H1 (cell line): ENCODE results near the gene FUNDC2. TPM values are rescaled to one million over a fixed set of nuclear protein-coding genes. Genes with fewer than 3 reads are reported as not detected.

Experiments
- CTCF ChIA-PET: fragments of 300-600 bp; sonication (Branson Sonifier 250); formaldehyde crosslinking; loops from one replicate; lab custom pipeline; 2021; ENCODE audit not compliant: partially characterized antibody; lab: Charles Lee
- POLR2A ChIA-PET: fragments of 300-600 bp; sonication (Branson Sonifier 250); formaldehyde crosslinking; loops from one replicate; lab custom pipeline; 2021; ENCODE audit warnings: inconsistent platforms; ENCODE audit not compliant: partially characterized antibody; lab: Charles Lee
- DNase-seq, 2 experiments: peaks; one replicate each; pipeline versions ENCODE4 v3.0.0 to v3.0.0-alpha.2; 2010 to 2022; ENCODE audit warnings: low spot score in 2 of 2, low read depth in 1 of 2, mixed read lengths in 1 of 2
- FAIRE-seq: peaks from 2 replicates; lab custom pipeline; 2011; peaks lifted over from hg19 to GRCh38; lab: Jason Lieb, UNC
- H2AFZ ChIP-seq: 2 replicates; pipeline ENCODE4 v1.8.1; 2012; ENCODE audit warnings: low read length, inconsistent platforms
- H2AK5ac ChIP-seq: 2 replicates; pipeline ENCODE4 v1.6.1; 2013; ENCODE audit warnings: low read depth, low read length
- H2BK120ac ChIP-seq: replicated peaks from 2 replicates; pipeline ENCODE3; 2013; ENCODE audit warnings: low read depth, low read length, inconsistent platforms
- H2BK12ac ChIP-seq: 2 replicates; pipeline ENCODE4 v1.6.1; 2013; ENCODE audit warnings: low read depth, low read length
- H2BK15ac ChIP-seq: 2 replicates; pipeline ENCODE4 v1.6.1; 2013; ENCODE audit warnings: low read length
- H2BK20ac ChIP-seq: 2 replicates; pipeline ENCODE4 v1.6.1; 2013; ENCODE audit warnings: low read length
- H2BK5ac ChIP-seq: 2 replicates; pipeline ENCODE4 v1.6.1; 2013; ENCODE audit warnings: low read depth, low read length
- H3K14ac ChIP-seq: 2 replicates; pipeline ENCODE4 v1.6.1; 2013; ENCODE audit warnings: inconsistent platforms; ENCODE audit not compliant: insufficient read length
- H3K18ac ChIP-seq: 2 replicates; pipeline ENCODE4 v1.6.1; 2013; ENCODE audit warnings: low read length; ENCODE audit errors: extremely low read depth
- H3K23ac ChIP-seq: 2 replicates; pipeline ENCODE4 v1.6.1; 2013; ENCODE audit warnings: inconsistent platforms; ENCODE audit not compliant: insufficient read length
- H3K23me2 ChIP-seq: 2 replicates; pipeline ENCODE4 v1.6.1; 2013; ENCODE audit warnings: low read depth, low read length
- H3K27ac ChIP-seq: 2 replicates; pipeline ENCODE4 v1.6.1; 2011; ENCODE audit warnings: low read depth, low read length, inconsistent platforms
- H3K27me3 ChIP-seq, 4 experiments: replicated peaks in 1 of 4; 1 replicate in 1 of 4; 2 replicates in 3 of 4; pipeline versions ENCODE4 v1.6.1 to v1.8.1; 2011 to 2013; ENCODE audit warnings: low read length in 3 of 4, mild to moderate bottlenecking in 3 of 4, inconsistent platforms in 2 of 4, mixed read lengths in 2 of 4, moderate library complexity in 1 of 4; ENCODE audit not compliant: control insufficient read depth in 3 of 4, insufficient read depth in 3 of 4; ENCODE audit errors: extremely low read depth in 1 of 4
- H3K36me3 ChIP-seq, 4 experiments: 2 replicates each; pipeline versions ENCODE4 v1.6.1 to v1.8.1; 2011 to 2013; ENCODE audit warnings: mild to moderate bottlenecking in 4 of 4, low read length in 3 of 4, moderate library complexity in 2 of 4, control low read depth in 1 of 4, inconsistent platforms in 1 of 4; ENCODE audit not compliant: insufficient read depth in 4 of 4, control insufficient read depth in 2 of 4
- H3K4ac ChIP-seq: replicated peaks from 2 replicates; pipeline ENCODE3; 2013; ENCODE audit warnings: low read length, low read depth, mixed read lengths, inconsistent platforms; ENCODE audit not compliant: insufficient read length
- H3K4me1 ChIP-seq, 4 experiments: replicated peaks in 1 of 4; 1 replicate in 1 of 4; 2 replicates in 3 of 4; pipeline versions ENCODE4 v1.6.1 to v1.8.1; 2011 to 2013; ENCODE audit warnings: low read length in 3 of 4, inconsistent platforms in 2 of 4, mixed read lengths in 1 of 4; ENCODE audit not compliant: insufficient read depth in 4 of 4, control insufficient read depth in 3 of 4
- H3K4me2 ChIP-seq, 2 experiments: 2 replicates each; pipeline versions ENCODE4 v1.6.1 to v1.8.1; 2011 to 2013; ENCODE audit warnings: low read depth in 2 of 2, low read length in 2 of 2, control low read depth in 1 of 2, inconsistent platforms in 1 of 2, mild to moderate bottlenecking in 1 of 2; ENCODE audit not compliant: insufficient read depth in 1 of 2
- H3K4me3 ChIP-seq, 4 experiments: fragments of 200-600, 300-600 bp in 1 of 4; sonication (generic), shearing (Covaris generic), sonication (Bioruptor Twin) in 1 of 4; 2 replicates each; pipeline versions ENCODE4 v1.5.1 to v1.8.1; 2011 to 2016; ENCODE audit warnings: low read length in 4 of 4, low read depth in 3 of 4, control low read depth in 2 of 4, inconsistent platforms in 2 of 4, mild to moderate bottlenecking in 2 of 4, mixed read lengths in 1 of 4, moderate library complexity in 1 of 4; ENCODE audit not compliant: insufficient read depth in 2 of 4; ENCODE audit errors: extremely low read depth in 1 of 4
- H3K56ac ChIP-seq: replicated peaks from 2 replicates; pipeline ENCODE3; 2013; ENCODE audit warnings: low read depth, mild to moderate bottlenecking, mixed read lengths, low read length, inconsistent platforms; ENCODE audit not compliant: insufficient read length
- H3K79me1 ChIP-seq: 2 replicates; pipeline ENCODE4 v1.6.1; 2013; ENCODE audit warnings: low read depth, low read length, control low read depth
- H3K79me2 ChIP-seq, 2 experiments: 2 replicates each; pipeline versions ENCODE4 v1.6.1 to v1.8.1; 2012 to 2013; ENCODE audit warnings: low read length in 2 of 2, mild to moderate bottlenecking in 2 of 2, inconsistent platforms in 1 of 2; ENCODE audit not compliant: insufficient read depth in 2 of 2, control insufficient read depth in 1 of 2
- H3K9ac ChIP-seq, 4 experiments: replicated peaks in 1 of 4; 1 replicate in 1 of 4; 2 replicates in 3 of 4; pipeline versions ENCODE4 v1.6.1 to v1.8.1; 2011 to 2013; ENCODE audit warnings: low read depth in 3 of 4, low read length in 3 of 4, control low read depth in 2 of 4, mild to moderate bottlenecking in 2 of 4, moderate library complexity in 2 of 4, inconsistent platforms in 1 of 4; ENCODE audit errors: extremely low read depth in 1 of 4
- H3K9me3 ChIP-seq, 2 experiments: 2 replicates each; pipeline versions ENCODE4 v1.6.1 to v1.8.1; 2012 to 2013; ENCODE audit warnings: mild to moderate bottlenecking in 2 of 2, moderate library complexity in 2 of 2, control low read depth in 1 of 2, inconsistent platforms in 1 of 2, low read depth in 1 of 2, low read length in 1 of 2, mixed read lengths in 1 of 2; ENCODE audit not compliant: insufficient read depth in 2 of 2
- H4K20me1 ChIP-seq, 2 experiments: replicated peaks in 1 of 2; 2 replicates each; pipeline versions ENCODE3 to v1.8.1; 2011 to 2013; ENCODE audit warnings: inconsistent platforms in 2 of 2, low read length in 2 of 2, mild to moderate bottlenecking in 1 of 2; ENCODE audit not compliant: insufficient read depth in 2 of 2, control insufficient read depth in 1 of 2
- H4K5ac ChIP-seq: 2 replicates; pipeline ENCODE4 v1.6.1; 2013; ENCODE audit warnings: low read length, low read depth, mixed read lengths, inconsistent platforms; ENCODE audit not compliant: insufficient read length
- H4K8ac ChIP-seq: 2 replicates; pipeline ENCODE4 v1.8.0; 2013; ENCODE audit warnings: mild to moderate bottlenecking, moderate library complexity, low read length, inconsistent platforms; ENCODE audit not compliant: insufficient read depth; ENCODE audit errors: extremely low read depth
- H4K91ac ChIP-seq: replicated peaks from 2 replicates; pipeline ENCODE3; 2013; ENCODE audit warnings: low read length, mixed read lengths, inconsistent platforms; ENCODE audit not compliant: insufficient read length
- CREB1 ChIP-seq: IDR thresholded peaks from 2 replicates; pipeline ENCODE4 v1.6.1; 2012; ENCODE audit warnings: inconsistent platforms
- CTBP2 ChIP-seq: IDR thresholded peaks from 2 replicates; pipeline ENCODE4 v1.7.0; 2011; ENCODE audit warnings: borderline replicate concordance, mild to moderate bottlenecking, moderate library complexity, mixed read lengths, low read length; ENCODE audit not compliant: insufficient read depth, insufficient read length
- FOSL1 ChIP-seq: IDR thresholded peaks from 2 replicates; pipeline ENCODE4 v1.6.1; 2011; ENCODE audit warnings: mild to moderate bottlenecking, low read depth, low read length, moderate library complexity; ENCODE audit not compliant: insufficient read depth
- GABPA ChIP-seq: IDR thresholded peaks from 2 replicates; pipeline ENCODE4 v1.6.1; 2011; ENCODE audit warnings: mild to moderate bottlenecking, low read length, moderate library complexity, borderline replicate concordance; ENCODE audit not compliant: insufficient read depth
- HDAC6 ChIP-seq: IDR thresholded peaks from one replicate; pipeline ENCODE4 v1.7.1; 2012; ENCODE audit warnings: low read depth, mild to moderate bottlenecking, inconsistent platforms, low read length, moderate library complexity
- KDM1A ChIP-seq: fragments of 200-600, 300-600 bp; sonication (generic); IDR thresholded peaks from 2 replicates; pipeline ENCODE4 v1.7.1; 2016; ENCODE audit warnings: mild to moderate bottlenecking, low read length, borderline replicate concordance
- MAFK ChIP-seq: IDR thresholded peaks from 2 replicates; pipeline ENCODE4 v1.6.1; 2012; ENCODE audit warnings: low read depth, mild to moderate bottlenecking, improper control_type of control experiment, low read length
- RXRA ChIP-seq: IDR thresholded peaks from 2 replicates; pipeline ENCODE4 v1.6.1; 2011; ENCODE audit warnings: low read depth, mild to moderate bottlenecking, low read length, moderate library complexity; ENCODE audit not compliant: insufficient read depth
- SIRT6 ChIP-seq: IDR thresholded peaks from one replicate; pipeline ENCODE4 v1.7.1; 2012; ENCODE audit warnings: low read length, inconsistent platforms
- TBP ChIP-seq: IDR thresholded peaks from 2 replicates; pipeline ENCODE4 v1.6.1; 2011; ENCODE audit warnings: low read depth, low read length, improper control_type of control experiment
- WGBS, 2 experiments: shearing (Covaris generic) in 1 of 2; methylation state at CpG; one replicate each; pipeline versions ENCODE4 v1.1.6 to v1.1.7; 2013 to 2015; ENCODE audit warnings: low lambda C conversion rate in 2 of 2, mixed read lengths in 2 of 2, inconsistent platforms in 1 of 2, low coverage in 1 of 2, missing lambda C conversion rate in 1 of 2; ENCODE audit not compliant: insufficient replicate concordance in 2 of 2, insufficient coverage in 1 of 2, insufficient read length in 1 of 2; ENCODE audit errors: extremely low coverage in 1 of 2, missing lambda C conversion rate in 1 of 2; 5-methylcytosine and 5-hydroxymethylcytosine counted together
- polyA plus RNA-seq, 7 experiments: library from polyadenylated mRNA; depleted of rRNA in 3 of 7; stranded (reverse) in 5 of 7; unstranded in 2 of 7; fragments of >200 nt in 5 of 7; fragments of 200-250 nt in 2 of 7; gene quantifications; 1 replicate in 5 of 7; 2 replicates in 1 of 7; 4 replicates in 1 of 7; pipeline versions ENCODE4 v1.2.1 to v1.2.3, GENCODE V29; 2011 to 2013; ENCODE audit warnings: missing spikeins in 2 of 7, mixed read lengths in 2 of 7
- total RNA-seq: library from RNA; stranded (reverse); fragmentation: NEBNext Ultra II Directional; extraction: Animal tissue kit (Norgen Biotek cat#: 25700); gene quantifications from 2 replicates; pipeline ENCODE4 v1.2.1, GENCODE V29; 2021
- TF ChIP-seq, protein P1 (sequence below): IDR thresholded peaks from 2 replicates; pipeline ENCODE4 v1.6.1; 2012; ENCODE audit warnings: low read length, inconsistent platforms

The FUNDC2 gene
- total and polyA plus RNA-seq, 2 of the 8 experiments (the other 6 are each of a cell fraction or from before 2014, with no cell fraction given): 67.7 to 93.7 TPM

DNA sequence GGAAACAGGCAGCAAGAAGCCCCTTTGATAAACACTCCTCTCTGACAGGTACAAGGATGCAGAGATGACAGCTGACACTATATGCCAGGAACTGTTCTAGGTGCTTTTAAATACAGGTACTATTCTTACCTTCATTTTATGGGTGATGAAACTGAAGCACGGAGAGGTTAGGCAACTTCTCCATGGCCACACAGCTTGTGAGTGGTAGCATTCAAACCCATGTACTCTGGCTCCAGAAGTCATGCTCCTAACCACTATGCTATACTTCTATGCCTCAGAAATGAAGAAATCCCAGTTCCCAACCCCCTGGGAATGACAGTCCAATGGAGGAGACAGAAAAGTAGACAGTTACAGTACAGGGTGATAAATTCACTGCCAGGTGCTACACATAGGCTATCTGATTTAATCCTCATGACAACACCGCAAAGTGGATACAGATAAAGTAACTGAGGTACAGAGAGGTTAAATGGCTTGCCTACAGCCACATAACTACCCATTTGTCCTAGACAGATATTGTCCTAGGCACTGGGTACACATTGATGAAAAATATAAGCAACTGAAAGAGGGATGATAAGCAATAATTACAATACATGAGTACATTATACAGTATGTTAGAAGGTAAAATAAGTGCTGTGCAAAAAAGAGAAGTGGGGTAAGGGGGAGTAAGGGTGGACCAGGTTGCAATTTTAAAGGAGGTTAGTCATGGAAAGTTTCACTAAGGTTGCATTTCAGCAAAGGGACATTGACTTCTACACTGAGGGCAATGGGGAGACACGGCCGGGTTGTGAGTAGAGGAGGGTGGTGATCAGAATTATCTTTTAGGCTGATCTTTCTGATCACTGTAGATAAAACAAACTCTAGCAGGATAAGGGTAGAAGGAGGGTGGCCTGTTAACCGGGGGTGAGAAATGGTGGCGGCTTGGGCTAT is 2.5 kb upstream of the FUNDC2 start:
- peaks cover 0 to 3% (median under 1%) of the 10 kb centered on the region in 4 experiments; a peak in 2 of 7 replicates for H3K4me1 ChIP-seq
- H3K4me2 ChIP-seq: no peak overlapping the region
- H3K79me2 ChIP-seq: peaks cover 0 to 20% of the 10 kb centered on the region in 2 experiments; a peak in 2 of 4 replicates
- no peak overlapping the region for H2BK15ac ChIP-seq
- H3K9ac ChIP-seq: no peak overlapping the region
- no peak overlapping the region for H2BK120ac ChIP-seq
- no peaks in the 10 kb centered on the region for H3K79me1 ChIP-seq
- POLR2A ChIA-PET: no interaction called here
- no peak overlapping the region for H4K5ac ChIP-seq
- H2AFZ ChIP-seq: no peak overlapping the region
- no peaks in the 10 kb centered on the region for H3K27me3 ChIP-seq
- H3K56ac ChIP-seq: no peak overlapping the region
- H3K23ac ChIP-seq: no peak overlapping the region
- H4K8ac ChIP-seq: no peak overlapping the region
- H3K14ac ChIP-seq: no peak overlapping the region
- no peak overlapping the region for H3K27ac ChIP-seq
- no peak overlapping the region for H2BK5ac ChIP-seq
- H2AK5ac ChIP-seq: no peak overlapping the region
- H3K36me3 ChIP-seq: no peaks in the 10 kb centered on the region
- DNase-seq (no peak), FAIRE-seq (no peak)
- H4K91ac ChIP-seq: no peak overlapping the region
- no peak overlapping the region for H3K18ac ChIP-seq
- H3K9me3 ChIP-seq: no peaks in the 10 kb centered on the region
- H4K20me1 ChIP-seq: no peaks in the 10 kb centered on the region
- 86% methylated on average over 6 of the region's 6 CpGs; no CpG with 5 or more reads in 1 of the 2 experiments for WGBS, 2 experiments
- no peak overlapping the region for H3K4me3 ChIP-seq
- CTCF ChIA-PET: no interaction called here
- H2BK12ac ChIP-seq: no peak overlapping the region
- H3K4ac ChIP-seq: no peak overlapping the region
- peaks cover 3% of the 10 kb centered on the region; the same call in 1 of the 2 replicates for H3K23me2 ChIP-seq
- H2BK20ac ChIP-seq: no peak overlapping the region
- no peak for TF ChIP-seq MAFK
- no peak for TF ChIP-seq FOSL1
- TF ChIP-seq RXRA: no peak
- no peak for TF ChIP-seq CTBP2
- TF ChIP-seq GABPA: no peak
- TF ChIP-seq, protein P1, sequence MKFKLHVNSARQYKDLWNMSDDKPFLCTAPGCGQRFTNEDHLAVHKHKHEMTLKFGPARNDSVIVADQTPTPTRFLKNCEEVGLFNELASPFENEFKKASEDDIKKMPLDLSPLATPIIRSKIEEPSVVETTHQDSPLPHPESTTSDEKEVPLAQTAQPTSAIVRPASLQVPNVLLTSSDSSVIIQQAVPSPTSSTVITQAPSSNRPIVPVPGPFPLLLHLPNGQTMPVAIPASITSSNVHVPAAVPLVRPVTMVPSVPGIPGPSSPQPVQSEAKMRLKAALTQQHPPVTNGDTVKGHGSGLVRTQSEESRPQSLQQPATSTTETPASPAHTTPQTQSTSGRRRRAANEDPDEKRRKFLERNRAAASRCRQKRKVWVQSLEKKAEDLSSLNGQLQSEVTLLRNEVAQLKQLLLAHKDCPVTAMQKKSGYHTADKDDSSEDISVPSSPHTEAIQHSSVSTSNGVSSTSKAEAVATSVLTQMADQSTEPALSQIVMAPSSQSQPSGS: no peak
- TF ChIP-seq TBP: no peak
- TF ChIP-seq CREB1: no peak
- TF ChIP-seq HDAC6: no peak
- TF ChIP-seq KDM1A: no peak
- TF ChIP-seq SIRT6: no peak
